IMR-90 (cell line): Measurements from ENCODE around the gene PPP2R5A. TPM values are rescaled to one million over a fixed set of nuclear protein-coding genes. Genes with fewer than 3 reads are reported as not detected.
A peak's percentile ranks its signal among the peaks of the same experiment; 100 is the strongest.

Source experiments
- ATAC-seq: fragments of 200-7000 bp; cut with Tn5 transposase; 2 replicates; pipeline ENCODE4 v1.9.1; 2020; ENCODE audit warnings: low read depth, mild to moderate bottlenecking, moderate library complexity
- BruUV-seq: library from RNA; stranded (reverse); fragments of 400-500 nt; replicated peaks from 2 replicates; lab custom pipeline; 2021; lab: Mats Ljungman, UMichigan
- CTCF ChIA-PET: fragments of 300-600 bp; formaldehyde crosslinking; extraction: SDS; loops from one replicate; lab custom pipeline; 2021; ENCODE audit warnings: antibody characterized with exemption; lab: Yijun Ruan, JAX
- POLR2A ChIA-PET: fragments of 300-600 bp; sonication (Branson Sonifier 250); formaldehyde crosslinking; loops from one replicate; lab custom pipeline; 2022; ENCODE audit warnings: antibody characterized with exemption; ENCODE audit not compliant: unreplicated experiment; lab: Charles Lee
- DNase-seq: peaks from one replicate; pipeline ENCODE4 v3.0.0; 2013
- H2AFZ ChIP-seq: replicated peaks from 2 replicates; pipeline ENCODE3; 2013; ENCODE audit warnings: low read length, mild to moderate bottlenecking; ENCODE audit not compliant: poor library complexity
- H2AK5ac ChIP-seq: 2 replicates; pipeline ENCODE4 v1.6.1; 2013; ENCODE audit warnings: low read depth, low read length, inconsistent platforms
- H2AK9ac ChIP-seq: replicated peaks from 2 replicates; pipeline ENCODE3; 2013; ENCODE audit warnings: mild to moderate bottlenecking, low read depth, low read length, moderate library complexity; ENCODE audit not compliant: poor library complexity
- H2BK120ac ChIP-seq: 2 replicates; pipeline ENCODE4 v1.6.1; 2013; ENCODE audit warnings: low read depth, low read length, inconsistent platforms
- H2BK15ac ChIP-seq: 3 replicates; pipeline ENCODE4 v1.6.1; 2013; ENCODE audit warnings: low read depth, low read length, inconsistent platforms
- H2BK20ac ChIP-seq: 2 replicates; pipeline ENCODE4 v1.6.1; 2013; ENCODE audit warnings: low read depth, mild to moderate bottlenecking, inconsistent platforms, low read length, moderate library complexity
- H2BK5ac ChIP-seq: 2 replicates; pipeline ENCODE4 v1.6.1; 2013; ENCODE audit warnings: mild to moderate bottlenecking, low read depth, low read length, inconsistent platforms; ENCODE audit not compliant: poor library complexity, severe bottlenecking
- H3K14ac ChIP-seq: replicated peaks from 2 replicates; pipeline ENCODE4 v1.6.1; 2013; ENCODE audit warnings: low read depth, low read length, inconsistent platforms
- H3K18ac ChIP-seq: 2 replicates; pipeline ENCODE4 v1.6.1; 2013; ENCODE audit warnings: low read depth, low read length, control low read depth
- H3K23ac ChIP-seq: 2 replicates; pipeline ENCODE4 v1.6.1; 2013; ENCODE audit warnings: low read depth, low read length, inconsistent platforms
- H3K27ac ChIP-seq: 2 replicates; pipeline ENCODE4 v1.5.1; 2013; ENCODE audit warnings: mild to moderate bottlenecking, control low read depth, low read length; ENCODE audit not compliant: insufficient read depth
- H3K27me3 ChIP-seq: 2 replicates; pipeline ENCODE4 v1.6.1; 2013; ENCODE audit warnings: low read length; ENCODE audit not compliant: control insufficient read depth, insufficient read depth
- H3K36me3 ChIP-seq: 2 replicates; pipeline ENCODE4 v1.6.1; 2013; ENCODE audit warnings: low read length, mixed read lengths; ENCODE audit not compliant: control insufficient read depth, insufficient read depth
- H3K4ac ChIP-seq: 2 replicates; pipeline ENCODE4 v1.6.1; 2013; ENCODE audit warnings: low read depth, low read length, inconsistent platforms
- H3K4me1 ChIP-seq: 2 replicates; pipeline ENCODE4 v1.6.1; 2013; ENCODE audit warnings: low read length, mixed read lengths; ENCODE audit not compliant: control insufficient read depth, insufficient read depth
- H3K4me2 ChIP-seq: 2 replicates; pipeline ENCODE4 v1.6.1; 2013; ENCODE audit warnings: low read depth, mild to moderate bottlenecking, control low read depth, low read length, moderate library complexity
- H3K4me3 ChIP-seq: 2 replicates; pipeline ENCODE4 v1.5.1; 2013; ENCODE audit warnings: low read depth, mild to moderate bottlenecking, control low read depth, low read length, moderate library complexity; ENCODE audit not compliant: insufficient read depth
- H3K56ac ChIP-seq: 2 replicates; pipeline ENCODE4 v1.6.1; 2013; ENCODE audit warnings: low read length, inconsistent platforms; ENCODE audit not compliant: insufficient read depth; ENCODE audit errors: extremely low read depth
- H3K79me1 ChIP-seq, 2 experiments: 2 replicates each; pipeline ENCODE4 v1.6.1; 2013; ENCODE audit warnings: low read length in 2 of 2, inconsistent platforms in 1 of 2, low read depth in 1 of 2
- H3K9ac ChIP-seq: 2 replicates; pipeline ENCODE4 v1.6.1; 2013; ENCODE audit warnings: low read depth, low read length, control low read depth
- H3K9me1 ChIP-seq: 2 replicates; pipeline ENCODE4 v1.6.1; 2013; ENCODE audit warnings: low read length, inconsistent platforms; ENCODE audit not compliant: insufficient read depth
- H3K9me3 ChIP-seq: 2 replicates; pipeline ENCODE4 v1.6.1; 2013; ENCODE audit warnings: low read length; ENCODE audit not compliant: control insufficient read depth, insufficient read depth
- H4K20me1 ChIP-seq: 2 replicates; pipeline ENCODE4 v1.6.1; 2013; ENCODE audit warnings: low read length, inconsistent platforms; ENCODE audit not compliant: insufficient read depth
- H4K5ac ChIP-seq: 2 replicates; pipeline ENCODE4 v1.6.1; 2013; ENCODE audit warnings: mild to moderate bottlenecking, low read depth, low read length, control low read depth
- H4K8ac ChIP-seq, 2 experiments: 2 replicates each; pipeline ENCODE4 v1.6.1; 2013; ENCODE audit warnings: low read depth in 2 of 2, low read length in 2 of 2, control low read depth in 1 of 2, inconsistent platforms in 1 of 2
- H4K91ac ChIP-seq: 2 replicates; pipeline ENCODE4 v1.6.1; 2013; ENCODE audit warnings: low read depth, low read length, inconsistent platforms; ENCODE audit not compliant: insufficient read depth
- BHLHE40 ChIP-seq: fragments of 150-350 bp; IDR thresholded peaks from 2 replicates; pipeline ENCODE4 v1.6.1; 2016; ENCODE audit warnings: mild to moderate bottlenecking, low read depth, low read length
- CEBPB ChIP-seq: IDR thresholded peaks from 2 replicates; pipeline ENCODE4 v1.6.1; 2012; ENCODE audit warnings: low read depth, low read length, improper control_type of control experiment
- CHD1 ChIP-seq: IDR thresholded peaks from 2 replicates; pipeline ENCODE4 v1.6.1; 2012; ENCODE audit warnings: low read depth, low read length, improper control_type of control experiment
- CTCF ChIP-seq: conservative IDR thresholded peaks from 2 replicates; pipeline ENCODE4 v1.5.1; 2012; ENCODE audit warnings: mild to moderate bottlenecking, low read depth, low read length, improper control_type of control experiment
- FOS ChIP-seq: fragments of 150-350 bp; IDR thresholded peaks from 2 replicates; pipeline ENCODE4 v1.6.1; 2016; ENCODE audit warnings: low read depth, low read length
- MAFK ChIP-seq: IDR thresholded peaks from 2 replicates; pipeline ENCODE4 v1.6.1; 2012; ENCODE audit warnings: low read depth, low read length, improper control_type of control experiment
- MAZ ChIP-seq: IDR thresholded peaks from 2 replicates; pipeline ENCODE4 v1.6.1; 2012; ENCODE audit warnings: low read depth, mild to moderate bottlenecking, low read length, improper control_type of control experiment, moderate library complexity, borderline replicate concordance
- MXI1 ChIP-seq: IDR thresholded peaks from 2 replicates; pipeline ENCODE4 v1.6.1; 2012; ENCODE audit warnings: low read depth, mild to moderate bottlenecking, low read length, moderate library complexity, borderline replicate concordance
- NFE2L2 ChIP-seq: fragments of 150-350 bp; IDR thresholded peaks from 2 replicates; pipeline ENCODE4 v1.6.1; 2016; ENCODE audit warnings: low read depth, mild to moderate bottlenecking, low read length
- POLR2A ChIP-seq: IDR thresholded peaks from 2 replicates; pipeline ENCODE4 v1.6.1; 2012; ENCODE audit warnings: mild to moderate bottlenecking, low read depth, low read length
- RAD21 ChIP-seq: IDR thresholded peaks from 2 replicates; pipeline ENCODE4 v1.6.1; 2012; ENCODE audit warnings: low read length, improper control_type of control experiment
- RCOR1 ChIP-seq: IDR thresholded peaks from 2 replicates; pipeline ENCODE4 v1.6.1; 2012; ENCODE audit warnings: mild to moderate bottlenecking, low read length, improper control_type of control experiment; ENCODE audit not compliant: insufficient replicate concordance
- RFX5 ChIP-seq: IDR thresholded peaks from 2 replicates; pipeline ENCODE4 v1.8.0; 2012; ENCODE audit warnings: low read depth, mild to moderate bottlenecking, low read length, moderate library complexity
- WGBS, 2 experiments: methylation state at CpG; one replicate each; pipeline versions ENCODE4 v1.1.5 to v1.1.7; 2013; ENCODE audit warnings: missing lambda C conversion rate in 2 of 2; ENCODE audit not compliant: insufficient read length in 1 of 2; ENCODE audit errors: extremely low coverage in 2 of 2; 5-methylcytosine and 5-hydroxymethylcytosine counted together
- dilution Hi-C: fragments of 300-500 bp; cut with HindIII; formaldehyde crosslinking; loops from one replicate; pipeline ENCODE4 v1.14.3; 2018; ENCODE audit warnings: low sequenced_read_pairs; ENCODE audit not compliant: unreplicated experiment
- in situ Hi-C: fragments of 300-500 bp; cut with MboI; formaldehyde crosslinking; loops from 3 replicates; pipeline ENCODE4 v1.14.3; 2019; ENCODE audit warnings: low sequenced_read_pairs, inconsistent platforms, mixed read lengths
- intact Hi-C: fragments of 100-400 bp; cut with micrococcal nuclease; formaldehyde crosslinking; loops from 2 replicates; pipeline ENCODE4 v1.10.0; 2022
- polyA plus RNA-seq, 3 experiments: library from polyadenylated mRNA; depleted of rRNA; stranded (reverse); fragments of >200 nt; gene quantifications; 2 replicates each; pipeline ENCODE4 v1.2.3, GENCODE V29; 2012; ENCODE audit warnings: low replicate concordance in 1 of 3
- total RNA-seq: library from RNA; depleted of rRNA; stranded (reverse); fragments of >200 nt; gene quantifications from 2 replicates; pipeline ENCODE4 v1.2.3, GENCODE V29; 2012
- TF ChIP-seq, protein P1 (sequence below): fragments of 150-350 bp; IDR thresholded peaks from 2 replicates; pipeline ENCODE4 v1.6.1; 2016; ENCODE audit warnings: low read depth, mild to moderate bottlenecking, low read length, moderate library complexity, borderline replicate concordance
- TF ChIP-seq, protein P2 (sequence below): fragments of 150-350 bp; IDR thresholded peaks from 2 replicates; pipeline ENCODE4 v1.6.1; 2017; ENCODE audit warnings: mild to moderate bottlenecking, antibody characterized with exemption, low read length, low read depth

PPP2R5A gene
- total and polyA plus RNA-seq, 2 of the 4 experiments (the other 2 are of a cell fraction): 8.4 to 12.6 TPM

DNA sequence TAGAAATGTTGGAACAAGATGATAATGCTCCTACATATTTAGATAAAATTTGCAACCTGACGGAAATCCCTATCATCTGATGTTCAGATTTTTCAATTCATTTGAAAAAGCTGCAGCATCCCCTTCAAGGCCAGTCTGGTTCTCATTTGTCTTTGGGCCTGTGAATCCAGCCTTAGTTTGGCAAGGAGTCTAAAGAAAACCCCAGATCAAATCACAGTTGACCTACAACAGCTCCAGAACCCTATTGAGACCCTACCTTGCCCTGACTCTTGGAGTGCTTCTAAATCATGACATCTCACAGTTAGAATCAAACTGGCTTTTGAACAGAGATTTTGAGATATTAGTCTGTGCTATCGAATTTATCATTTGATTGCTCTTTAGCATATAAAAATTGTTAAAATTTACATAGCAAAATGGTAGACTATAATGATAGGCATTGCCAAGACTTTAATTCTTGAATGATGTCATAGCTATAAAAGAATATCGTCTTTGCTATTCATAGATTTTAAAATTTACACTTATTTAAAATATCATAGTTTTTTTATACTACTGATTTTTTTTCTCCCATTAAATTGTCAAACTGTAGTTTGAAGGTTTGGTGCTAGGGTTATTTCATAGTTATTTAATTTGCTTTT is 2.2 kb downstream of the PPP2R5A start:
- Histone ChIP-seq H3K27me3 (no peaks in the 10 kb centered on the region), H4K20me1 (peaks cover 36% of the 10 kb centered on the region), H2AK5ac (no peak overlapping the region), H2BK5ac (no peak overlapping the region), H2BK120ac (no peak overlapping the region), H3K27ac (peak overlapping the region; percentile 34; the same call in 1 of the 2 replicates), H3K79me1 (peaks cover 14 to 55% of the 10 kb centered on the region in 2 experiments; a peak in 3 of 4 replicates), H3K18ac (peak overlapping the region; percentile 14; the same call in 1 of the 2 replicates), H2BK20ac (no peak overlapping the region), H2BK15ac (no peak overlapping the region), H3K14ac (peak overlapping the region; percentile 10; the same call in 1 of the 2 replicates), H3K4me2 (peak overlapping the region; percentile 84), H4K5ac (no peak overlapping the region), H2AK9ac (no peak overlapping the region), H2AFZ (no peak overlapping the region), H3K4ac (peak overlapping the region; percentile 7; the same call in 1 of the 2 replicates), H3K56ac (no peak overlapping the region), H3K4me3 (peak overlapping the region; percentile 78), H3K9me1 (no peaks in the 10 kb centered on the region; the same call in 1 of the 2 replicates), H4K91ac (no peak overlapping the region), H3K4me1 (peaks cover 6% of the 10 kb centered on the region), H3K9me3 (no peaks in the 10 kb centered on the region), H3K9ac (peak overlapping the region; percentile 65), H3K23ac (peak overlapping the region; percentile 50; the same call in 1 of the 2 replicates), H3K36me3 (no peaks in the 10 kb centered on the region), H4K8ac (no peak overlapping the region)
- TF ChIP-seq, protein P1, sequence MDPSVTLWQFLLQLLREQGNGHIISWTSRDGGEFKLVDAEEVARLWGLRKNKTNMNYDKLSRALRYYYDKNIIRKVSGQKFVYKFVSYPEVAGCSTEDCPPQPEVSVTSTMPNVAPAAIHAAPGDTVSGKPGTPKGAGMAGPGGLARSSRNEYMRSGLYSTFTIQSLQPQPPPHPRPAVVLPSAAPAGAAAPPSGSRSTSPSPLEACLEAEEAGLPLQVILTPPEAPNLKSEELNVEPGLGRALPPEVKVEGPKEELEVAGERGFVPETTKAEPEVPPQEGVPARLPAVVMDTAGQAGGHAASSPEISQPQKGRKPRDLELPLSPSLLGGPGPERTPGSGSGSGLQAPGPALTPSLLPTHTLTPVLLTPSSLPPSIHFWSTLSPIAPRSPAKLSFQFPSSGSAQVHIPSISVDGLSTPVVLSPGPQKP: no peak
- TF ChIP-seq, protein P2, sequence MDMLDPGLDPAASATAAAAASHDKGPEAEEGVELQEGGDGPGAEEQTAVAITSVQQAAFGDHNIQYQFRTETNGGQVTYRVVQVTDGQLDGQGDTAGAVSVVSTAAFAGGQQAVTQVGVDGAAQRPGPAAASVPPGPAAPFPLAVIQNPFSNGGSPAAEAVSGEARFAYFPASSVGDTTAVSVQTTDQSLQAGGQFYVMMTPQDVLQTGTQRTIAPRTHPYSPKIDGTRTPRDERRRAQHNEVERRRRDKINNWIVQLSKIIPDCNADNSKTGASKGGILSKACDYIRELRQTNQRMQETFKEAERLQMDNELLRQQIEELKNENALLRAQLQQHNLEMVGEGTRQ: no peak
- TF ChIP-seq NFE2L2 (no peak), CTCF (no peak), RCOR1 (no peak), MAFK (no peak), RFX5 (no peak), FOS (no peak), CEBPB (no peak), MXI1 (no peak), CHD1 (no peak), MAZ (no peak), RAD21 (no peak), BHLHE40 (no peak), POLR2A (no peak)
- WGBS, 2 experiments: 20% methylated on average over 1 of the region's 3 CpGs; no CpG with 5 or more reads in 1 of the 2 experiments
- intact Hi-C loops: loop anchor here (1.0 to 5.0 kb wide), 4 partner anchors 69 to 200 kb away; no protein-coding TSS in a partner anchor
- dilution Hi-C loops: no loop called here
- no peak for ATAC-seq
- POLR2A ChIA-PET: no interaction called here
- CTCF ChIA-PET: interaction anchor here (0.9 to 1.7 kb wide), 2 partner anchors 169 to 217 kb away, joined by 3 to 7 read pairs; no protein-coding TSS in a partner anchor
- in situ Hi-C loops: no loop called here
- TSS peak; percentile 23 for BruUV-seq
- DNase-seq: no peak
